GM23338 (cell line): Measurements from ENCODE around the gene MEI4. TPM values are rescaled to one million over a fixed set of nuclear protein-coding genes. Genes with fewer than 3 reads are reported as not detected.

Experiments
- ATAC-seq: fragments of 200-7000 bp; cut with Tn5 transposase; 3 replicates; pipeline ENCODE4 v1.9.1; 2020
- DNase-seq: peaks from one replicate; pipeline ENCODE4 v3.0.0-alpha.2; 2015; ENCODE audit warnings: low spot score
- H2AFZ ChIP-seq: fragments of 200-600 bp; sonication (generic); 2 replicates; pipeline ENCODE4 v1.8.0; 2016; ENCODE audit warnings: antibody characterized with exemption, mild to moderate bottlenecking, moderate library complexity
- H3F3A ChIP-seq: fragments of 200-600 bp; sonication (generic); replicated peaks from 2 replicates; pipeline ENCODE4 v1.8.0; 2017; ENCODE audit warnings: antibody characterized with exemption, mixed run types, low read depth
- H3K27ac ChIP-seq: fragments of 200-600 bp; sonication (generic); 2 replicates; pipeline ENCODE4 v1.6.1; 2016; ENCODE audit warnings: low read depth
- H3K27me3 ChIP-seq: fragments of 200-600 bp; sonication (generic); 2 replicates; pipeline ENCODE4 v1.8.0; 2016; ENCODE audit warnings: mild to moderate bottlenecking, mixed run types, moderate library complexity; ENCODE audit not compliant: insufficient read depth
- H3K36me3 ChIP-seq: fragments of 200-600 bp; sonication (generic); 2 replicates; pipeline ENCODE4 v1.8.0; 2016; ENCODE audit warnings: mild to moderate bottlenecking; ENCODE audit not compliant: insufficient read depth
- H3K4me1 ChIP-seq: fragments of 200-600 bp; sonication (generic); 2 replicates; pipeline ENCODE4 v1.8.0; 2016; ENCODE audit warnings: mild to moderate bottlenecking, moderate library complexity; ENCODE audit not compliant: insufficient read depth
- H3K4me2 ChIP-seq: fragments of 200-600 bp; sonication (generic); 2 replicates; pipeline ENCODE4 v1.7.1; 2017; ENCODE audit warnings: mixed run types
- H3K4me3 ChIP-seq: fragments of 200-600 bp; sonication (generic); 2 replicates; pipeline ENCODE4 v1.6.1; 2016; ENCODE audit warnings: mixed run types
- H3K79me2 ChIP-seq: fragments of 200-600 bp; sonication (generic); replicated peaks from 2 replicates; pipeline ENCODE4 v1.8.0; 2017; ENCODE audit warnings: mild to moderate bottlenecking; ENCODE audit not compliant: insufficient read depth
- H3K9me2 ChIP-seq: fragments of 200-600 bp; sonication (generic); 2 replicates; pipeline ENCODE4 v1.8.0; 2017; ENCODE audit not compliant: insufficient read depth
- H4K20me1 ChIP-seq: fragments of 200-600 bp; sonication (generic); replicated peaks from 2 replicates; pipeline ENCODE4 v1.8.0; 2017; ENCODE audit warnings: mild to moderate bottlenecking; ENCODE audit not compliant: insufficient read depth
- H3K27ac Mint-ChIP-seq: 2 replicates; pipeline ENCODE4 v1.8.0; 2020; ENCODE audit warnings: inconsistent platforms, mild to moderate bottlenecking, moderate library complexity, mixed read lengths
- H3K27me3 Mint-ChIP-seq: 3 replicates; pipeline ENCODE4 v1.8.0; 2022; ENCODE audit warnings: low read depth, mild to moderate bottlenecking, moderate library complexity, mixed read lengths, inconsistent platforms; ENCODE audit not compliant: insufficient read depth, poor library complexity
- H3K36me3 Mint-ChIP-seq: 3 replicates; pipeline ENCODE4 v1.8.0; 2021; ENCODE audit warnings: low read depth, mild to moderate bottlenecking, inconsistent platforms, moderate library complexity, mixed read lengths
- H3K4me1 Mint-ChIP-seq: 3 replicates; pipeline ENCODE4 v1.8.0; 2020; ENCODE audit warnings: mild to moderate bottlenecking, inconsistent platforms, mixed read lengths
- H3K4me3 Mint-ChIP-seq: 3 replicates; pipeline ENCODE4 v1.8.0; 2021; ENCODE audit warnings: moderate library complexity, mild to moderate bottlenecking, inconsistent platforms, mixed read lengths
- H3K9me3 Mint-ChIP-seq: 3 replicates; pipeline ENCODE4 v1.8.0; 2020; ENCODE audit warnings: moderate library complexity, mild to moderate bottlenecking, inconsistent platforms, mixed read lengths
- CREB1 ChIP-seq: fragments of 250-450 bp; sonication (Bioruptor Pico); IDR thresholded peaks from 2 replicates; pipeline ENCODE4 v1.5.0; 2020; ENCODE audit warnings: low read depth, mild to moderate bottlenecking, moderate library complexity
- EZH2 ChIP-seq: fragments of 200-600 bp; sonication (generic); IDR thresholded peaks from one replicate; pipeline ENCODE4 v1.8.0; 2017; ENCODE audit warnings: antibody characterized with exemption, mild to moderate bottlenecking, low read depth; ENCODE audit not compliant: unreplicated experiment
- EZH2phosphoT487 ChIP-seq: fragments of 200-600 bp; sonication (generic); IDR thresholded peaks from one replicate; pipeline ENCODE4 v1.8.1; 2018; ENCODE audit warnings: antibody characterized with exemption; ENCODE audit not compliant: unreplicated experiment
- JUNB ChIP-seq: IDR thresholded peaks from one replicate; pipeline ENCODE4 v1.6.1; 2016; ENCODE audit warnings: antibody characterized with exemption; ENCODE audit not compliant: unreplicated experiment
- NANOG ChIP-seq: IDR thresholded peaks from 2 replicates; pipeline ENCODE4 v1.6.1; 2016; ENCODE audit warnings: antibody characterized with exemption, borderline replicate concordance
- STAT1 ChIP-seq: IDR thresholded peaks from one replicate; pipeline ENCODE4 v1.6.1; 2016; ENCODE audit warnings: antibody characterized with exemption; ENCODE audit not compliant: unreplicated experiment
- ZNF114 ChIP-seq: fragments of 250-450 bp; sonication (Bioruptor Pico); IDR thresholded peaks from 2 replicates; pipeline ENCODE4 v1.5.0; 2020; ENCODE audit warnings: mild to moderate bottlenecking, moderate library complexity
- ZNF331 ChIP-seq: fragments of 250-450 bp; sonication (Bioruptor Pico); IDR thresholded peaks from 2 replicates; pipeline ENCODE4 v1.5.0; 2020; ENCODE audit warnings: low read depth, mild to moderate bottlenecking, moderate library complexity
- polyA plus RNA-seq: library from polyadenylated mRNA; unstranded; fragments of >200 nt; fragmentation: Nextera tagmentation; extraction: Ambion mirVana; gene quantifications from 2 replicates; pipeline ENCODE4 v1.2.1, GENCODE V29; 2016
- total RNA-seq: library from RNA; depleted of rRNA; stranded (reverse); fragments of >200 nt; shearing (Covaris generic); gene quantifications from 2 replicates; pipeline ENCODE4 v1.2.3, GENCODE V29; 2014
- TF ChIP-seq, protein P1 (sequence below): IDR thresholded peaks from 2 replicates; pipeline ENCODE4 v1.6.1; 2016; ENCODE audit warnings: antibody characterized with exemption
- TF ChIP-seq, protein P2 (sequence below), 2 experiments: fragments of 200-600 bp in 1 of 2; sonication (generic) in 1 of 2; conservative IDR thresholded peaks; 2 replicates each; pipeline versions ENCODE4 v1.5.1 to v1.6.1; 2016 to 2017; ENCODE audit warnings: antibody characterized with exemption in 2 of 2, low read depth in 2 of 2, mild to moderate bottlenecking in 2 of 2, moderate library complexity in 1 of 2
- TF ChIP-seq, protein P3 (sequence below): IDR thresholded peaks from one replicate; pipeline ENCODE4 v1.6.1; 2018; ENCODE audit warnings: antibody characterized with exemption; ENCODE audit not compliant: unreplicated experiment

MEI4 gene
- total and polyA plus RNA-seq, 2 experiments from 2014 or later, result 0.23 to 0.63 TPM

DNA sequence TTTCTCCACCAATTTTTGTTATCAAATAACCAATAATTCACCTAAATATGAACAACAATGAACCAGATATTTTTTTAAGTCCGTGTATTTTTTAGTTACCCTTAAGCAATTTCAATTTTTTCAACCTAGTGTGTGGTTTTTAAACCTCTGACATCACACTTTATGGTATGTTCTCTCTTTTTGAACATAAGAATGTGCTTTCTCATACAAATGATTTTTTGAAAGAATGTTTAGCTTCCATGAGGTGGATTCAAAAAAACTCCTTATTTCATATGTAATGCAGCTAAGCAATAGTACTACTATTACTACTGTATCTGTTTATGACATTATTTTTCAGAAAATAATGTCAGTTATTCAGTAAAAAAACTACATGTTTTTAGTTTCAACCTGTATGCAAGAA, 19.4 kb upstream of the MEI4 start:
- H3K9me2 ChIP-seq, result 0 out of 2 replicates have a peak, but pooled peaks cover 3% of the 10 kb centered on the region
- H3K4me2 ChIP-seq, result no peak overlapping the region
- no peak overlapping the region for H3K4me3 ChIP-seq
- H3F3A ChIP-seq, result no peaks in the 10 kb centered on the region
- H4K20me1 ChIP-seq, result no peaks in the 10 kb centered on the region
- H3K36me3 ChIP-seq, result no peaks in the 10 kb centered on the region
- no peaks in the 10 kb centered on the region for H3K79me2 ChIP-seq
- no peaks in the 10 kb centered on the region for H3K27me3 ChIP-seq
- ATAC-seq, result no peak
- H2AFZ ChIP-seq, result no peak overlapping the region
- H3K36me3 Mint-ChIP-seq, result no peaks in the 10 kb centered on the region
- no peaks in the 10 kb centered on the region for H3K9me3 Mint-ChIP-seq
- H3K4me1 ChIP-seq, result no peaks in the 10 kb centered on the region
- no peaks in the 10 kb centered on the region for H3K4me1 Mint-ChIP-seq
- DNase-seq, result no peak
- H3K4me3 Mint-ChIP-seq, result no peak overlapping the region
- no peaks in the 10 kb centered on the region for H3K27me3 Mint-ChIP-seq
- H3K27ac Mint-ChIP-seq, result no peak overlapping the region
- TF ChIP-seq, protein P1, sequence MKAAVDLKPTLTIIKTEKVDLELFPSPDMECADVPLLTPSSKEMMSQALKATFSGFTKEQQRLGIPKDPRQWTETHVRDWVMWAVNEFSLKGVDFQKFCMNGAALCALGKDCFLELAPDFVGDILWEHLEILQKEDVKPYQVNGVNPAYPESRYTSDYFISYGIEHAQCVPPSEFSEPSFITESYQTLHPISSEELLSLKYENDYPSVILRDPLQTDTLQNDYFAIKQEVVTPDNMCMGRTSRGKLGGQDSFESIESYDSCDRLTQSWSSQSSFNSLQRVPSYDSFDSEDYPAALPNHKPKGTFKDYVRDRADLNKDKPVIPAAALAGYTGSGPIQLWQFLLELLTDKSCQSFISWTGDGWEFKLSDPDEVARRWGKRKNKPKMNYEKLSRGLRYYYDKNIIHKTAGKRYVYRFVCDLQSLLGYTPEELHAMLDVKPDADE, result no peak
- TF ChIP-seq JUNB (no peak), ZNF114 (no peak), EZH2 (no peak), STAT1 (no peak), NANOG (no peak), EZH2phosphoT487 (no peak), CREB1 (no peak), ZNF331 (CRISPR knock-in tag) (no peak)
- TF ChIP-seq, protein P2, sequence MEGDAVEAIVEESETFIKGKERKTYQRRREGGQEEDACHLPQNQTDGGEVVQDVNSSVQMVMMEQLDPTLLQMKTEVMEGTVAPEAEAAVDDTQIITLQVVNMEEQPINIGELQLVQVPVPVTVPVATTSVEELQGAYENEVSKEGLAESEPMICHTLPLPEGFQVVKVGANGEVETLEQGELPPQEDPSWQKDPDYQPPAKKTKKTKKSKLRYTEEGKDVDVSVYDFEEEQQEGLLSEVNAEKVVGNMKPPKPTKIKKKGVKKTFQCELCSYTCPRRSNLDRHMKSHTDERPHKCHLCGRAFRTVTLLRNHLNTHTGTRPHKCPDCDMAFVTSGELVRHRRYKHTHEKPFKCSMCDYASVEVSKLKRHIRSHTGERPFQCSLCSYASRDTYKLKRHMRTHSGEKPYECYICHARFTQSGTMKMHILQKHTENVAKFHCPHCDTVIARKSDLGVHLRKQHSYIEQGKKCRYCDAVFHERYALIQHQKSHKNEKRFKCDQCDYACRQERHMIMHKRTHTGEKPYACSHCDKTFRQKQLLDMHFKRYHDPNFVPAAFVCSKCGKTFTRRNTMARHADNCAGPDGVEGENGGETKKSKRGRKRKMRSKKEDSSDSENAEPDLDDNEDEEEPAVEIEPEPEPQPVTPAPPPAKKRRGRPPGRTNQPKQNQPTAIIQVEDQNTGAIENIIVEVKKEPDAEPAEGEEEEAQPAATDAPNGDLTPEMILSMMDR (conservative IDR thresholded peaks at IDR 0.05; ENCODE audit: low read depth in 2 of 2), result no peak
- TF ChIP-seq, protein P3, sequence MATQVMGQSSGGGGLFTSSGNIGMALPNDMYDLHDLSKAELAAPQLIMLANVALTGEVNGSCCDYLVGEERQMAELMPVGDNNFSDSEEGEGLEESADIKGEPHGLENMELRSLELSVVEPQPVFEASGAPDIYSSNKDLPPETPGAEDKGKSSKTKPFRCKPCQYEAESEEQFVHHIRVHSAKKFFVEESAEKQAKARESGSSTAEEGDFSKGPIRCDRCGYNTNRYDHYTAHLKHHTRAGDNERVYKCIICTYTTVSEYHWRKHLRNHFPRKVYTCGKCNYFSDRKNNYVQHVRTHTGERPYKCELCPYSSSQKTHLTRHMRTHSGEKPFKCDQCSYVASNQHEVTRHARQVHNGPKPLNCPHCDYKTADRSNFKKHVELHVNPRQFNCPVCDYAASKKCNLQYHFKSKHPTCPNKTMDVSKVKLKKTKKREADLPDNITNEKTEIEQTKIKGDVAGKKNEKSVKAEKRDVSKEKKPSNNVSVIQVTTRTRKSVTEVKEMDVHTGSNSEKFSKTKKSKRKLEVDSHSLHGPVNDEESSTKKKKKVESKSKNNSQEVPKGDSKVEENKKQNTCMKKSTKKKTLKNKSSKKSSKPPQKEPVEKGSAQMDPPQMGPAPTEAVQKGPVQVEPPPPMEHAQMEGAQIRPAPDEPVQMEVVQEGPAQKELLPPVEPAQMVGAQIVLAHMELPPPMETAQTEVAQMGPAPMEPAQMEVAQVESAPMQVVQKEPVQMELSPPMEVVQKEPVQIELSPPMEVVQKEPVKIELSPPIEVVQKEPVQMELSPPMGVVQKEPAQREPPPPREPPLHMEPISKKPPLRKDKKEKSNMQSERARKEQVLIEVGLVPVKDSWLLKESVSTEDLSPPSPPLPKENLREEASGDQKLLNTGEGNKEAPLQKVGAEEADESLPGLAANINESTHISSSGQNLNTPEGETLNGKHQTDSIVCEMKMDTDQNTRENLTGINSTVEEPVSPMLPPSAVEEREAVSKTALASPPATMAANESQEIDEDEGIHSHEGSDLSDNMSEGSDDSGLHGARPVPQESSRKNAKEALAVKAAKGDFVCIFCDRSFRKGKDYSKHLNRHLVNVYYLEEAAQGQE, result no peak
- H3K27ac ChIP-seq, result no peak overlapping the region
